Gastroesophageal sphincter (tissue), 3 donors: Measurements from ENCODE around the gene RAP1GDS1.

Source experiments
- CTCF ChIP-seq, 4 experiments: fragments of 200-600 bp in 2 of 4; fragments of 450-650 bp in 2 of 4; sonication (generic) in 1 of 4; IDR thresholded peaks; one replicate each; pipeline ENCODE4 v1.5.1; 2017 to 2019; ENCODE audit warnings: antibody characterized with exemption in 4 of 4, mild to moderate bottlenecking in 2 of 4, moderate library complexity in 2 of 4
- EP300 ChIP-seq: sonication (generic); formaldehyde crosslinking; IDR thresholded peaks from one replicate; pipeline ENCODE4 v1.6.1; 2017; ENCODE audit warnings: antibody characterized with exemption, mild to moderate bottlenecking
- POLR2A ChIP-seq, 2 donors: fragments of 450-650 bp; IDR thresholded peaks; one replicate each; pipeline ENCODE4 v1.6.1; 2017; ENCODE audit warnings: antibody characterized with exemption in 2 of 2, mild to moderate bottlenecking in 2 of 2, moderate library complexity in 1 of 2
- POLR2AphosphoS5 ChIP-seq: sonication (generic); formaldehyde crosslinking; IDR thresholded peaks from one replicate; pipeline ENCODE4 v1.6.1; 2017; ENCODE audit warnings: antibody characterized with exemption

GRCh38 chr4:98421111-98421510 lies 159.9 kb downstream of the RAP1GDS1 start:
- TF ChIP-seq CTCF (IDR thresholded peaks at IDR 0.05) (no peak), POLR2A (IDR thresholded peaks at IDR 0.05) (no peak), POLR2AphosphoS5 (no peak), EP300 (no peak)
